ENCODE results near the gene KCNJ5.

KCNJ5 gene

GRCh38 chr11:128936606-128937251 lies 45.6 kb downstream of the KCNJ5 start:
- no peak for DNase-seq

- DNase-seq: no peak
Observed at GRCh38 chr11:128937480-128937879, 46.3 kb downstream of the KCNJ5 start.

GRCh38 chr11:128938156-128938885 lies 47.2 kb downstream of the KCNJ5 start:
- DNase-seq: no peak

GRCh38 chr11:128939591-128939990 lies 48.4 kb downstream of the KCNJ5 start:
- no peak for DNase-seq

GRCh38 chr11:128940156-128940555 lies 49.0 kb downstream of the KCNJ5 start:
- no peak for DNase-seq

- no peak for DNase-seq
Observed at GRCh38 chr11:128940603-128941002, 49.4 kb downstream of the KCNJ5 start.

- no peak for DNase-seq
Observed at GRCh38 chr11:128941110-128941509, 50.0 kb downstream of the KCNJ5 start.

GRCh38 chr11:128941573-128942271 lies 50.6 kb downstream of the KCNJ5 start:
- DNase-seq: no peak

GRCh38 chr11:128942272-128942612 lies 51.1 kb downstream of the KCNJ5 start:
- no peak for DNase-seq

GRCh38 chr11:128942817-128943427 lies 51.8 kb downstream of the KCNJ5 start, which contains the start of gene TP53AIP1:
TP53AIP1 (minus strand) TSS chr11:128942871; CDS start chr11:128937818, 5,053 bp downstream.
- DNase-seq: no peak

GRCh38 chr11:128943428-128943976 lies 52.3 kb downstream of the KCNJ5 start:
- no peak for DNase-seq

GRCh38 chr11:128946648-128947047 lies 55.5 kb downstream of the KCNJ5 start:
- no peak for DNase-seq

- no peak for DNase-seq
Observed at GRCh38 chr11:128947773-128948172, 56.6 kb downstream of the KCNJ5 start.

- no peak for DNase-seq
Observed at GRCh38 chr11:128948583-128948982, 57.4 kb downstream of the KCNJ5 start.

GRCh38 chr11:128949791-128950454 lies 58.8 kb downstream of the KCNJ5 start:
- DNase-seq: no peak

GRCh38 chr11:128953151-128953550 lies 62.0 kb downstream of the KCNJ5 start:
- no peak for DNase-seq

- peak; percentile 51 for DNase-seq
Observed at GRCh38 chr11:128955636-128956035, 64.5 kb downstream of the KCNJ5 start.

GRCh38 chr11:128956401-128957201 lies 65.4 kb downstream of the KCNJ5 start:
- peak; percentile 73 for DNase-seq

GRCh38 chr11:128957202-128957482 lies 66.0 kb downstream of the KCNJ5 start:
- no peak for DNase-seq

- DNase-seq: no peak
Observed at GRCh38 chr11:128961645-128962044, 70.5 kb downstream of the KCNJ5 start.

GRCh38 chr11:128962896-128963295 lies 71.7 kb downstream of the KCNJ5 start:
- no peak for DNase-seq

GRCh38 chr11:128963744-128964325 lies 72.7 kb downstream of the KCNJ5 start:
- DNase-seq: no peak
